ENCODE results near the gene KIF26B.

DNA sequence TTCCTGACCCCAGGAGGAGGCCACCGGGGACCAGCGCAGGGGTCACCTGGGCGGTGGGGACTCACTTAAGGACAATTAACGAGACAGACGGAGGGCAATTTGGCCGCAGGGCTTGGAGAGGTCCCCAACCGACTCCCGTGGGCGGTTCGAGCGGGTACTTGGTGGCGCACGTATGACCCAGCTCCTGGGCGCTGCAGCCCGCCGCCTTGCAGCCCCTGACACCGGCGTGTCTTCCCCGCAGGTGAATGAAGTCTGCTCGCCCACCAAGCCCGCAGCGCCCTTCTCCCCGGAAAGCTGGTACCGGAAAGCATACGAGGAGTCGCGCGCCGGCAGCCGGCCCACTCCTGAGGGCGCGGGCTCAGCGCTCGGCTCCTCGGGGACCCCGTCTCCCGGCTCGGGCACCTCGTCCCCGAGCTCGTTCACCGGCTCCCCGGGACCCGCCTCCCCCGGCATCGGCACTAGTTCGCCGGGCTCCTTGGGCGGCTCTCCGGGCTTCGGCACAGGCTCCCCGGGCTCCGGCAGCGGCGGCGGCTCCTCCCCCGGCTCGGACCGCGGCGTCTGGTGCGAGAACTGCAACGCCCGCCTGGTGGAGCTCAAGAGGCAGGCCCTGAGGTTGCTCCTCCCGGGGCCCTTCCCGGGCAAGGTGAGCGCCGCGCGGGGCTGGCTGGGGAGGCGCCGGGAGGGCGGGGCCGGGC is 1.4 kb downstream of the KIF26B start:
- TF ChIP-seq, protein P1, sequence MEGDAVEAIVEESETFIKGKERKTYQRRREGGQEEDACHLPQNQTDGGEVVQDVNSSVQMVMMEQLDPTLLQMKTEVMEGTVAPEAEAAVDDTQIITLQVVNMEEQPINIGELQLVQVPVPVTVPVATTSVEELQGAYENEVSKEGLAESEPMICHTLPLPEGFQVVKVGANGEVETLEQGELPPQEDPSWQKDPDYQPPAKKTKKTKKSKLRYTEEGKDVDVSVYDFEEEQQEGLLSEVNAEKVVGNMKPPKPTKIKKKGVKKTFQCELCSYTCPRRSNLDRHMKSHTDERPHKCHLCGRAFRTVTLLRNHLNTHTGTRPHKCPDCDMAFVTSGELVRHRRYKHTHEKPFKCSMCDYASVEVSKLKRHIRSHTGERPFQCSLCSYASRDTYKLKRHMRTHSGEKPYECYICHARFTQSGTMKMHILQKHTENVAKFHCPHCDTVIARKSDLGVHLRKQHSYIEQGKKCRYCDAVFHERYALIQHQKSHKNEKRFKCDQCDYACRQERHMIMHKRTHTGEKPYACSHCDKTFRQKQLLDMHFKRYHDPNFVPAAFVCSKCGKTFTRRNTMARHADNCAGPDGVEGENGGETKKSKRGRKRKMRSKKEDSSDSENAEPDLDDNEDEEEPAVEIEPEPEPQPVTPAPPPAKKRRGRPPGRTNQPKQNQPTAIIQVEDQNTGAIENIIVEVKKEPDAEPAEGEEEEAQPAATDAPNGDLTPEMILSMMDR (IDR thresholded peaks at IDR 0.05; ENCODE audit: low read length): peak; percentile 49; the same call in 1 of the 2 replicates
- no peak for TF ChIP-seq EZH2 (IDR thresholded peaks at IDR 0.05; ENCODE audit: borderline replicate concordance, low read length)
